Stimulated activated CD4-positive, alpha-beta T cell treated with anti-CD3 and anti-CD28 coated beads, Interleukin-2, amount 100 ng/mL, for 24 hours (primary cell): ENCODE results near the gene DIO2.
A peak's percentile ranks its signal among the peaks of the same experiment; 100 is the strongest.

Experiments
- DNase-seq, 2 donors: peaks; one replicate each; pipeline ENCODE4 v3.0.0-alpha.2; 2020

DIO2 gene

DNA sequence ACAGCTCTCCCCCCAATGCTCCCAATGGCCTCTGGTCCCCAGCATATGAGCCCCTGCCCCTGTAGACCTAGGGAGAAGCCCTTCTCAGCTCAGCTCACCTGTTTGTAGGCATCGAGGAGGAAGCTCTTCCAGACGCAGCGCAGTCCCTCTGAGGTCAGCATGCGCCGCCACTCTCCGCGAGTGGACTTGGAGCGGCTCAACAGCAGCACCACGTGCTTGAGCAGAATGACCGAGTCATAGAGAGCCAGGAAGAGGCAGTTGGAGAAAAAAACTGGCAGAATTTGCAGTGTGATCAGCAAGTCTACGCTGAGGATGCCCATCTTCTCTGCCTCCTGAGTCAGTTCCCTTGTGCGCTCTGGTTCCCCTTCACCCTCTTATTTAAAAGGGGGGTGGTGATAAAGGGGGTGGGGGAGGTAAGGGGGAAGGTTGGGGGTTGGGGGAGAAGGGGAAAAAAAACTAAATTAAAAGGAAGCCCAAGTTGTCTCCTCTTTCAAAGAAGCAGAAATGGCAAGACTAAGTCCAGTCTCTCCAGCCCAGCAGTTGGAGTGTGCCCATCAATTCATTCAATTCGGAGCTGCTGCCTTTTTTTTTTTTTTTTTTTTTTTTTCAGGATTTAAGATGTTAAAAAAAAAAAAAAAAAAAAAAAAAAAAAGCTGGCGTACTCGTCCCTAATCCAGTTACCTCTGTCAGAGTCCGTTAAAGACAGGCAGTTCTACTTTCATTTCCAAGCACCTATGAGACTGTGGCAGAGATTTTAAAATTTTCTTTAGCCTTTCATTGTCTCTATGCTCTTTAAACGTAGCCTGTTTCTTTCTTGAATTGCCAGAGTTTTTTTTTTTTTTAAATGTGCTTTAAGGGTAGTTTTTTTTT lies at the start of gene DIO2:
Gene DIO2, minus strand, starts transcription at position 352 of the 870 bp plus-strand sequence. Its CDS starts 32 bp downstream, at position 320.
- DNase-seq = no peak

GRCh38 chr14:80260645-80261044 lies 49.3 kb upstream of the DIO2 start:
- DNase-seq = no peak

DNA sequence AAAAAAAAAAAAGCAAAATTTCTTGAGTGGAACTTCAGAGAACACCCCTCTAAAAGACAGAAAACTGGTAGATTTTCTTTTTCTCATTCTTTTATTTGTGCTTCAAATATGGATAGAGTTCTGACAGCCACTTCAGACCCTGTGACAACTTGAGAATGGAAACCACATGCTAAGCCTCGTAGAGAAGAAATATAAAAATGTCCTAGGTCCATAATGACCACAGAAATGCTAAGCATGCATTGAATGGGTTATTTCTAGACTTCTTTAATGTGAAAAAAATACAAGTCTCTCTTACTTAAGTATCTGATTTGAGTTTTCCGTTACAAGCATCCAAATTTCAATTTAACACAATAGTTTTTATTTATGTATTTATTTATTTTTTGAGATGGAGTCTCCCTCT lies 28.3 kb upstream of the DIO2 start:
- DNase-seq = no peak

- no peak for DNase-seq
Observed at GRCh38 chr14:80237143-80237542, 25.8 kb upstream of the DIO2 start.

DNA sequence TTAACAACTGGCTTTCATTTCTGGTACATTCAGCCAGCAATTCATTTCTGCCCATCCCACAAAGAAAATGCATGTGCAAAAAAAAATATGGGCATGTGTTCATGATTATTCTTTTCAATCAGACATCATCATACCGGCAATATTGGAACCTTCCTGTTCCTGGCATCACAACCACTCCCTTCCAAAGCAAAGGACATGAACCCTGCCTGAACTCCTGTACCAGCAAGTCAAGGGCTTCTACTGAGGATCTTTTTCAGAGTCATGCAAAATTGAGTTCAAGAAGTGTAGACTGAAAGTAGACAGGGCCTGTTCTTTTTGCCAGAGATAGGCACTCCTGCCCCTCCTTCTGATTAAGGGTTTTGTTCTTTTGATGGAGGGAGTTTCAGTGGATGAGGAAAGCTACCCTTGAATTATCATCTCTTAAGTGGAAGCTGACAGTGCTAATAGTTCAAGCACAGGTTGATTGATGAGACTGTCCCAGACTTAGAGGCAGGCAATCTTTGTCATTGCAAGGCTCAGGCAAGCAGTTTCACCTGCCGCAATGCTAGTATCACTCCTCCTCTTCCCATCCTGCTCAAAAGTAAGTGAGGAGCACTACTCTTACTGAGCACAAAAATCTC lies 22.3 kb upstream of the DIO2 start:
- DNase-seq = no peak

GRCh38 chr14:80231702-80232101 lies 20.4 kb upstream of the DIO2 start:
- DNase-seq = no peak

- no peak for DNase-seq
Observed at GRCh38 chr14:80223696-80224465, 12.6 kb upstream of the DIO2 start.

- no peak for DNase-seq
Observed at GRCh38 chr14:80216818-80217217, 5.5 kb upstream of the DIO2 start.

- no peak for DNase-seq
Observed at GRCh38 chr14:80215756-80216581, 4.7 kb upstream of the DIO2 start.

DNA sequence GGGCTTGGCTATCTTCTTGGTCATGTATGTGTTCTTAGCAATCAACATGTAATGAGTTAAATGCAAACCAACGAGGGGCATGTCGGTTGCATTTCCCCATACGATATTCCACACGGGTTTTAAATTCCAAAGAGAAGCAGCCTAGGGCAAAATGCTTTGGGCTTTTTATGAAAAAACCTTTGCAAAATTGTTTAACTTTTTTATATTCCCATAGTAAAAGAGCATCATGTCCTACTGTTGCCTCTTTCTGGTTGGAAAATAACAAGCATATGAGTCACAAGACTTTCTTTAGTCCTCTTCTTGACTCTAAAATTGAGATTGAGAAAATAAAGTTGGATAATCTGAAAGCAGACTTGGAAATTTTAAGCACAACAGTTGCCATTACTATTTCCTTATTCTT lies 3.8 kb upstream of the DIO2 start:
- no peak for DNase-seq

DNA sequence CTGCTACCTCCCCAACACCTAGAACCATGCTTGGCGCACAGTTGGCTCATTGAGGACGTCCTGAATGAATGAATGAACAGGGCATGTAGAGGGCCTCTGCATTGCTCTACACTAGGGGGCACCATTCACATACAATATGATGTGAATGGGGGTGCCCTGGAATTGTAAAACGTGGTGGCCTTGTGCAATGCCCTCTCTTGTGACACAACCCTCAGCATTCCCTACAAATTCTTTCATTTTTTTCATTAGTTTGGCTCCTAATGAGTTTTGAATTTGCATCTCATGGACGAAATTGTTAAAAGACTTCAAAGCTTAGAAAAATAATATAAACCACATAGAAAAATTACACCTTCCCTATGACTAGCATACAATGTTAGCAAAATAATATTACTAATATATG lies 2.3 kb upstream of the DIO2 start:
- no peak for DNase-seq

DNA sequence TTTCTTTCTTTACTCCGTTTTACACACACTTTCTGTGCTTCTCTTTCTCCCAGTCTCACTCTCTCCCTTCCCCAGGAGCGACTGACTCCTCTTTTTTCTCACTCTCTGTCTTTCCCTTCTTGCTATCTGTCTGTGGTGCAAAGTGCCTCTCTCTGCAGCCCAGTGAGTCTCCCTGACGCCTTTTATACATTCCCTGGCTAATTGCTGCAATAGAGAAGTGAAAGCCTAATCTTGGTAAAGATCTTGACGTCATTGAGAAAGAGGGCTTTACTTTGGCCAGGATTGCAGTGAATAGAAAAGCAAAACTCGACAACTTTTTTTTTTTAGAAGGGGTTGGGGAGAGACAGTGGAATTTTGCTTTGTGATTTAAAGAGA lies 706 bp upstream of the DIO2 start:
- DNase-seq = no peak

- DNase-seq = no peak
Observed at GRCh38 chr14:80208461-80208860, 2.8 kb downstream of the DIO2 start.

GRCh38 chr14:80206351-80207080 lies 4.8 kb downstream of the DIO2 start:
- no peak for DNase-seq

- peak in 1 of 2 donors; percentile 46 for DNase-seq
Observed at GRCh38 chr14:80202888-80203562, 8.3 kb downstream of the DIO2 start.

DNA sequence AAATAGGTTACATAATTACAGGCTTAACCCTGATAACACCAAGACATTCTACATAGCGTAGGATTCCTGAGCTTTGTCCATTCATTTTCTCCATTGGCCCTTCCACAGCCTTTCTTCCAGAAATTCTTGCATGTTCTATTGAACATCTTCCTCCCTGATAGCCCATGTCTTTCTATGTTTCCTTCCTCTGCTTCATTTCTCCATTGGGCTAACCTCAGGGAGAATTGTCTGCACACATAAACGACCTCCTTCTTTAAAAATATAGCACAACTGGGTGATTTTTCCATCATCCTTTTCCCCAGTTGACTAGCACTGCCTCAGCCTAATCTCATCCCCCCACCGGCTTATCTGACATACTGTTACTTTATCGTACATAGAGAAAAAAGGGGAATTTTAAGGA lies 11.2 kb downstream of the DIO2 start:
- DNase-seq = no peak

- no peak for DNase-seq
Observed at GRCh38 chr14:80188571-80188970, 22.7 kb downstream of the DIO2 start.

DNA sequence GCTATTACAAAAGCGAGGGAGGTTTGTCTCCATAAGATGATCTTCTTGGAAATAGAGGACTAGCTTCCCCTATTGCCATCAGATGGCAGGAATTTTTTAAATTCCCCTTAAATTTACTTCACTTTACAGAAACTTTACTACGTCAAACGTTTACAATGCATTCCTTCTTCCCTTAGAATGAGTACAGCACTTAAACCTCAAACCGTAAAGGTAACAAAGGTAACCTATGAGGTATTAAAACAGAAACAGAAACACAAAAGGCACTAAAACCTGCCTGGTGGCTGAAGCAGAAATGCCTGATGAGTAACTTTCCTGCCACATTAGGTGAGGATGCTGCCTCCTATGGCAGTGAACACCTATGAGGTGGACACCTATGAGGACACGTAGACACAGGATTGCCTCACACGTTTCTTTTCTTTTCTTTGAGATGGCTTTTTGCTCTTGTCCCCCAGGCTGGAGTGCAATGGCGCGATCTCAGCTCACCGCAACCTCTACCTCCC lies 25.0 kb downstream of the DIO2 start:
- DNase-seq = no peak

GRCh38 chr14:80176893-80177292 lies 34.4 kb downstream of the DIO2 start:
- DNase-seq = no peak

DNA sequence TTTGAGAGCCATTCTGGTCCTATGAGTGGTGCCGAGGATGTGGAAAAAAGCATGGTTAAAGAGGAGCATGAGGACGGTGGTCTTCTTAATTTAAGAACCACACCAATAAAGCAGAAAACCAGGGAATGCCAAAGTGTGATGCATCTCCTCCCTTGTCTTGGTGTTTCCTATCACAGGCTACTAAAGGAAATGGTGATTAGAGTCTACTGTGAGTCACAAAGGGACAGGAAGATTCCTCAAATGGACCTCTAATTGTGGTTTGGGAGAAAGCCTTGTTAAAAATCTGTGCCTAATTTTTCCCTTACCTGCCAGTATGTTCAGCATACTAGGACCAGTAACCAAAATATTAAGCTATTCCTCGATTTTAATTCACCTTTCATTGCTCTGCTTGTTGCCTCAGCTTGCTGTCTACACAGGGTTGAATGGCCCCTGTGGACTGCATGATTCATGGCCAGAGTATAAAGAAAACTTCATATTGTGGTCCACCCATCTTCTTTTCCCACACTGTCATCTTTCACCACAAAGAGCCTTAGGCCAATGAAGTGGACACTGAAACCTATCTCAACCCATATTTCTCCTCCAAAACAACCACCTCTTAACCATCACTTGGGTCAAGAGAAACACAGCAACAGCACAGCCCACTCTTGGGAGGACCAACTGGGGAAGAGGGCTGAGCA lies 38.8 kb downstream of the DIO2 start:
- DNase-seq = no peak
